SK-N-MC (cell line): ENCODE results near the gene NHS.
"Not testable (repeated sequence)": the region's sequence is repeated elsewhere in the genome, so short reads cannot be mapped to it uniquely, and the experiment has no call there.

Experiments used
- DNase-seq: peaks from one replicate; pipeline ENCODE4 v3.0.0-alpha.2; 2011; ENCODE audit warnings: low read depth, low spot score
- H3K27ac ChIP-seq: fragments of 200-600 bp; sonication (generic); 2 replicates; pipeline ENCODE4 v1.5.1; 2016; ENCODE audit warnings: mixed run types
- H3K36me3 ChIP-seq: fragments of 200-600 bp; sonication (generic); 2 replicates; pipeline ENCODE4 v1.6.1; 2017; ENCODE audit warnings: antibody characterized with exemption, low read length, mixed read lengths; ENCODE audit not compliant: insufficient read depth
- H3K4me3 ChIP-seq: fragments of 200-600 bp; sonication (generic); 2 replicates; pipeline ENCODE4 v1.5.1; 2016
- H3K9ac ChIP-seq: fragments of 200-600 bp; sonication (generic); 2 replicates; pipeline ENCODE4 v1.8.0; 2017; ENCODE audit warnings: mixed run types, mixed read lengths; ENCODE audit not compliant: insufficient read length
- H3K9me3 ChIP-seq: fragments of 200-600 bp; sonication (generic); 2 replicates; pipeline ENCODE4 v1.6.1; 2017; ENCODE audit warnings: low read depth, mild to moderate bottlenecking, antibody characterized with exemption, low read length, moderate library complexity, mixed read lengths
- EZH2 ChIP-seq: fragments of 200-600 bp; sonication (generic); IDR thresholded peaks from one replicate; pipeline ENCODE4 v1.6.1; 2017; ENCODE audit warnings: antibody characterized with exemption
- FOXP2 ChIP-seq: optimal IDR thresholded peaks from 2 replicates; pipeline ENCODE3; 2011; ENCODE audit warnings: mild to moderate bottlenecking, moderate library complexity; ENCODE audit not compliant: insufficient read depth; ENCODE audit errors: extremely low read length, control extremely low read depth
- POLR2AphosphoS5 ChIP-seq: IDR thresholded peaks from 2 replicates; pipeline ENCODE4 v1.6.1; 2012; ENCODE audit warnings: mild to moderate bottlenecking, low read depth, low read length, borderline replicate concordance

NHS gene

GRCh38 chrX:17559728-17560379, 184.9 kb downstream of the NHS start:
- no peak overlapping the region for H3K9ac ChIP-seq
- H3K27ac ChIP-seq, result no peak overlapping the region
- no peaks in the 10 kb centered on the region for H3K36me3 ChIP-seq
- H3K4me3 ChIP-seq, result no peak overlapping the region
- no peak for TF ChIP-seq FOXP2
- no peaks in the 10 kb centered on the region for H3K9me3 ChIP-seq
- DNase-seq, result no peak

- H3K4me3 ChIP-seq, result no peak overlapping the region
- no peaks in the 10 kb centered on the region for H3K36me3 ChIP-seq
- H3K27ac ChIP-seq, result no peak overlapping the region
- H3K9ac ChIP-seq, result no peak overlapping the region
- TF ChIP-seq FOXP2 (no peak), EZH2 (no peak), POLR2AphosphoS5 (no peak)
- no peaks in the 10 kb centered on the region for H3K9me3 ChIP-seq
- DNase-seq, result no peak
Observed at GRCh38 chrX:17560385-17560784, 185.4 kb downstream of the NHS start.

- no peak for DNase-seq
- TF ChIP-seq FOXP2 (no peak), EZH2 (no peak), POLR2AphosphoS5 (no peak)
- H3K9me3 ChIP-seq, result no peaks in the 10 kb centered on the region
- no peak overlapping the region for H3K4me3 ChIP-seq
- no peak overlapping the region for H3K9ac ChIP-seq
- H3K36me3 ChIP-seq, result no peaks in the 10 kb centered on the region
- H3K27ac ChIP-seq, result no peak overlapping the region
Observed at GRCh38 chrX:17563076-17563475, 188.1 kb downstream of the NHS start.

- no peak overlapping the region for H3K9ac ChIP-seq
- no peaks in the 10 kb centered on the region for H3K9me3 ChIP-seq
- no peak overlapping the region for H3K4me3 ChIP-seq
- no peaks in the 10 kb centered on the region for H3K36me3 ChIP-seq
- TF ChIP-seq EZH2 (no peak), POLR2AphosphoS5 (no peak), FOXP2 (no peak)
- no peak overlapping the region for H3K27ac ChIP-seq
- DNase-seq, result no peak
Observed at GRCh38 chrX:17563515-17563914, 188.5 kb downstream of the NHS start.

- DNase-seq, result no peak
- Histone ChIP-seq H3K4me3 (no peak overlapping the region), H3K9ac (no peak overlapping the region), H3K9me3 (no peaks in the 10 kb centered on the region), H3K36me3 (no peaks in the 10 kb centered on the region), H3K27ac (no peak overlapping the region)
- TF ChIP-seq POLR2AphosphoS5, result no peak
Observed at GRCh38 chrX:17564689-17565409, 189.8 kb downstream of the NHS start.

GRCh38 chrX:17566740-17567139, 191.7 kb downstream of the NHS start:
- TF ChIP-seq FOXP2 (no peak), POLR2AphosphoS5 (no peak), EZH2 (no peak)
- Histone ChIP-seq H3K4me3 (no peak overlapping the region), H3K9me3 (no peaks in the 10 kb centered on the region), H3K36me3 (no peaks in the 10 kb centered on the region), H3K27ac (no peak overlapping the region), H3K9ac (no peak overlapping the region)
- no peak for DNase-seq

- no peak overlapping the region for H3K27ac ChIP-seq
- TF ChIP-seq EZH2 (no peak), POLR2AphosphoS5 (no peak), FOXP2 (no peak)
- H3K9ac ChIP-seq, result no peak overlapping the region
- no peak overlapping the region for H3K4me3 ChIP-seq
- no peaks in the 10 kb centered on the region for H3K36me3 ChIP-seq
- H3K9me3 ChIP-seq, result no peaks in the 10 kb centered on the region
- no peak for DNase-seq
Observed at GRCh38 chrX:17567187-17567586, 192.2 kb downstream of the NHS start.

- Histone ChIP-seq H3K4me3 (no peak overlapping the region), H3K9me3 (no peaks in the 10 kb centered on the region), H3K9ac (no peak overlapping the region), H3K36me3 (no peaks in the 10 kb centered on the region), H3K27ac (no peak overlapping the region)
- TF ChIP-seq POLR2AphosphoS5 (no peak), EZH2 (no peak), FOXP2 (no peak)
- no peak for DNase-seq
Observed at GRCh38 chrX:17567821-17568220, 192.8 kb downstream of the NHS start.

GRCh38 chrX:17568804-17569203, 193.8 kb downstream of the NHS start:
- H3K9ac ChIP-seq, H3K9me3 ChIP-seq, H3K27ac ChIP-seq, DNase-seq, H3K36me3 ChIP-seq, H3K4me3 ChIP-seq: not testable (repeated sequence)
